Measurements from ENCODE around the gene CKM.

CKM gene

DNA sequence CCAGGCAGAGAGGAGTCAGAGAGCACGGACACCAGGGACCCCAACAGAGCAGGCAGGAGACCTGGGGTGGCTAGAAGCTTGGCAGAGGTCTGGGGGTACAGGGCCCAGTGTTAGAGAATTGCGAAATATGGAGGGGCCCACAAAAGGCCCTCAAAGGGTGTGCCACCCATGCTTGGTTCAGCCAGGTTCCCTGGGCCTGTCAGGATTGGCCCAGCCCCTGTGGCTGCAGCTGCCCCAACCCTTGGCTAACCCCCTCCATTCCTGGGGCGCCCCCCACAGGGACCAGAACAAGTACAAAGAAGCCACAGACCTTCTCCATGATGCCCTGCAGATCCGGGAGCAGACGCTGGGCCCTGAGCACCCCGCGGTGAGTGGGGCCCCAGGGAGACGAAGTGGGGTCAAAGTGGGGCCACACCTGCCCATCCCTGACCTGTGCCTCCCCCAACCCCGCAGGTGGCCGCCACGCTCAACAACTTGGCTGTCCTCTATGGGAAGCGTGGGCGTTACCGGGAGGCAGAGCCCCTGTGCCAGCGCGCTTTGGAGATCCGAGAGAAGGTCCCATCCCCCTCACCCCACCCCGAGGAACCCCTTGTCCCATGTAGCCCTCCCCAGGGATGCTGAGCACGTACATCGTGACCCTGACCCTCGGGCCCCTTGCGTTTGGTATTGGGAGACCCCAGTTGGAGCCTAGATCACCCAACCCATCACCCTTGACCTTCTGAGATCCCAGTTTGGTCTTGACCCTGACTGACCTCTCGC lies 25.9 kb upstream of the CKM start:
- TF ChIP-seq CTCF (IDR thresholded peaks at IDR 0.05; ENCODE audit: extremely low read depth, missing control alignments), result no peak
- no peak for DNase-seq (ENCODE audit: low spot score)

- no peak for TF ChIP-seq CTCF (IDR thresholded peaks at IDR 0.05; ENCODE audit: extremely low read depth, missing control alignments)
- no peak for DNase-seq (ENCODE audit: low spot score)
Measured at GRCh38 chr19:45347570-45348366, 25.1 kb upstream of the CKM start.

DNA sequence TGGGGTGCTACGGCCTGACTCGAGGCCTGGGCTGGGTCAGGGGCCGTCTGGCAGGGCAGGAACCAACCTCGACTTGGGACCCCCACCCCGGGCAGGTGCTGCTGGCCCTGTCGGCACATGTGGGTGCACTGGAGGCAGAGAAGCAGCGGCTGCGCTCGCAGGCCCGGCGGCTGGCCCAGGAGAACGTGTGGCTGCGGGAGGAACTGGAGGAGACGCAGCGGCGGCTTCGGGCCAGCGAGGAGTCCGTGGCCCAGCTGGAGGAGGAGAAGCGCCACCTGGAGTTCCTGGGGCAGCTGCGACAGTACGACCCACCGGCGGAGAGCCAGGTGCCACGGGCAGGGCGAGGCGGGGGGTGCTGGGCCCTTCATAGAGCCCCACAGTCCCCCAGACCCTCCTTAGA lies 23.8 kb upstream of the CKM start:
- TF ChIP-seq CTCF (IDR thresholded peaks at IDR 0.05; ENCODE audit: extremely low read depth, missing control alignments), result no peak
- DNase-seq (ENCODE audit: low spot score), result no peak

- no peak for TF ChIP-seq CTCF (IDR thresholded peaks at IDR 0.05; ENCODE audit: extremely low read depth, missing control alignments)
- no peak for DNase-seq (ENCODE audit: low spot score)
Measured at GRCh38 chr19:45345506-45345860, 22.8 kb upstream of the CKM start.

DNA sequence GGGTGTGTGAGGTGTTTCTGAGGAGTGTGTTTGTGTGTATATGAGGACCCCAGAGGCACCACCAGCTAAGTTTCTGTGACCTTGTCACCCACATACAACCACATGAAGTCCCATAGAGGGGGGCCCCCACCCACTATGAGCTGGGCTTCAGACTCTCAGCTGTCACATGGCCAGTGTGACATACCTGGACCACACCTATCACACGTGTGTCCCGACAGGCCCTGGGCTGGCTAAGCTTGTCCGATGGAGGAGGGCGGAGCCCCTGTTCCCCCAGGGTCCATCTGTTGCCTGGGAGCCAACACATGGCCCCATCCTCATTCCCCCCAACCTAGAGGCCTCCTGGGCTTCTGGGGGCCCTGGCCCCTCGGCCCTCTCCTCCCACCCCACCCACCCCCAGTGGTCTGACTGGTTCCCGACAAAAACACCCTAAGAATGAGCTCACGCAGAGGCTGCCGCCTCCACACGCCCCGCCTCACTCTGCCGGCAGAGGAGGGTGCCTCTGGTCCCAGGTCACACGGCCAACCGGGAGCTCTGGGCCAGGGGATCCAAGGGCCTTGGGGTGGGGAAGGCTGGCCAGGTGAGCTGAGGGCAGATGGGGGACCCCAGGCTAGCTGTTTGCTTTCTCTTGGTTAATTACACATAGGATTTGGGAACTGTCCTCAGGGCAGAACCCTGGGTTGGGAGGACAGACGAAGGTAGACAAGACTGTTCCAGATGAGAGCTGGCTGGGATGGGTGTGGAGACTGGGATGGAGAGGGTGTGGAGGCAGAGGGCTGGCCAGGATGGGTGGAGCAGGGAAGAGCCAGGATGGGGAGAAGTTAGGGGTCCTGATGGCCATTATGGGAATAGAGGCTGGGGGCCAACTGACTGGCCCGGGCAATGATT lies 22.2 kb upstream of the CKM start:
- TF ChIP-seq CTCF (IDR thresholded peaks at IDR 0.05; ENCODE audit: extremely low read depth, missing control alignments), result no peak

GRCh38 chr19:45342911-45343310 lies 20.2 kb upstream of the CKM start:
- TF ChIP-seq CTCF (IDR thresholded peaks at IDR 0.05; ENCODE audit: extremely low read depth, missing control alignments), result no peak
- no peak for DNase-seq (ENCODE audit: low spot score)

More for the DNA sequence above, 22.2 kb upstream of the CKM start:
- DNase-seq (ENCODE audit: low spot score), result no peak
